Heart left ventricle (tissue), 16 donors: ENCODE results near the gene TRDN. TPM values are rescaled to one million over a fixed set of nuclear protein-coding genes. Genes with fewer than 3 reads are reported as not detected.

ENCODE experiments used
- ATAC-seq, 4 donors: fragments of 200-7000 bp; cut with Tn5 transposase; one replicate each; pipeline ENCODE4 v1.9.1; 2020 to 2022; ENCODE audit warnings: moderate library complexity in 4 of 4, mild to moderate bottlenecking in 3 of 4, moderate number of reproducible peaks in 1 of 4
- DNase-seq, 5 donors: peaks; one replicate each; pipeline ENCODE4 v3.0.0-alpha.2; 2020
- H3K27ac ChIP-seq, 12 donors: fragments of 200-600 bp; sonication (generic) in 4 of 12; one replicate each; pipeline versions ENCODE4 v1.5.0 to v1.8.0; 2016 to 2022; ENCODE audit warnings: mild to moderate bottlenecking in 2 of 12
- H3K27me3 ChIP-seq, 9 donors: fragments of 200-600 bp; sonication (generic) in 2 of 9; one replicate each; pipeline versions ENCODE4 v1.5.1 to v1.8.0; 2016 to 2022; ENCODE audit warnings: mild to moderate bottlenecking in 3 of 9
- H3K36me3 ChIP-seq, 9 donors: fragments of 200-600 bp; sonication (generic) in 2 of 9; one replicate each; pipeline versions ENCODE4 v1.5.0 to v1.8.0; 2018 to 2022; ENCODE audit warnings: mild to moderate bottlenecking in 2 of 9
- H3K4me1 ChIP-seq, 12 donors: fragments of 200-600 bp; sonication (generic) in 4 of 12; one replicate each; pipeline versions ENCODE4 v1.5.0 to v1.8.0; 2016 to 2022; ENCODE audit warnings: mild to moderate bottlenecking in 3 of 12
- H3K4me3 ChIP-seq, 12 donors: fragments of 200-600 bp; sonication (generic) in 4 of 12; one replicate each; pipeline versions ENCODE4 v1.5.0 to v1.8.0; 2017 to 2022; ENCODE audit warnings: mild to moderate bottlenecking in 9 of 12, moderate library complexity in 4 of 12
- H3K9me3 ChIP-seq, 12 donors: fragments of 200-600 bp; sonication (generic) in 4 of 12; one replicate each; pipeline versions ENCODE4 v1.5.0 to v1.8.0; 2016 to 2022; ENCODE audit warnings: mild to moderate bottlenecking in 1 of 12
- CTCF ChIP-seq, 12 donors: fragments of 200-600 bp; sonication (generic) in 4 of 12; IDR thresholded peaks; one replicate each; pipeline versions ENCODE4 v1.5.0 to v1.8.0; 2018 to 2022; ENCODE audit warnings: antibody characterized with exemption in 12 of 12, mild to moderate bottlenecking in 5 of 12
- POLR2A ChIP-seq, 2 donors: fragments of 450-650 bp; IDR thresholded peaks; one replicate each; pipeline ENCODE4 v1.6.1; 2017; ENCODE audit warnings: antibody characterized with exemption in 2 of 2, mild to moderate bottlenecking in 2 of 2, moderate library complexity in 2 of 2
- WGBS, 4 donors: extraction: QIAGEN DNeasy Blood & Tissue Kit in 2 of 4; methylation state at CpG; one replicate each; pipeline versions ENCODE4 v1.1.5 to v1.1.7; 2013 to 2018; 5-methylcytosine and 5-hydroxymethylcytosine counted together
- intact Hi-C, 10 donors: fragments of 100-400 bp; cut with DNase I; formaldehyde crosslinking; loops; one replicate each; pipeline versions ENCODE4 v1.11.1 to v1.14.2; 2022
- polyA plus RNA-seq, 2 donors: library from polyadenylated mRNA; stranded (reverse); fragments of 200-250 nt; gene quantifications; one replicate each; pipeline ENCODE4 v1.2.3, GENCODE V29; 2013
- total RNA-seq, 9 donors: library from RNA; depleted of rRNA in 2 of 9; stranded (reverse); fragments of >200 nt in 2 of 9; fragmentation: NEBNext Ultra II Directional in 3 of 9; extraction: Animal tissue kit (Norgen Biotek cat#: 25700) in 3 of 9; gene quantifications; one replicate each; pipeline versions ENCODE4 v1.1.0 to v1.2.4, GENCODE V29; 2016 to 2023
- donor health status: ischemic (EF 13 %, LVEDD 7.1; RV severe dilation, severe dysfunction).
- donor health status: healthy with polysubstance abuse.
- donor health status: DM: no; HTN: yes; CAD: no.
- donor health status: DM: no; HTN: no; CAD: no.
- donor health status: ischemic (EF 25% LVEDD 6.9; RV normal size, moderate dysfunction).
- donor health status: ischemic (EF 25% LVEDD 5.7; RV mildly dilated, moderate dysfunction).
- donor health status: healthy.
- donor health status: DM: yes; HTN: yes; CAD: no.
- donor health status: ischemic (EF 35%, LVEDD 5.7; RV mildly dilated, moderate dysfunction).
- donor health status: nonischemic (EF 11% LVEDD 7.7; RV severe dilation, severe dysfunction).
- donor health status: DM: yes; HTN: yes; CAD: no.
- donor health status: PGD.
- donor health status: ischemic (EF 29% LVEDD 5.4; RV normal size, mild dysfunction).
- donor health status: nonischemic (EF 23%, LVEDD 6.1; RV moderate dilation, normal function).

TRDN gene
- total and polyA plus RNA-seq, 11 donors = 39.0 to 577 (median 381) TPM

- intact Hi-C loops = loop anchor here in 6 of 10 donors (1.0 to 10.0 kb wide), 5 partner anchors 68 to 130 kb away; no protein-coding TSS in a partner anchor
- Histone ChIP-seq H3K4me3 (peak overlapping the region; percentile 1 to 70 (median 54)), H3K27ac (peak overlapping the region; percentile 36 to 97 (median 88)), H3K36me3 (no peaks in the 10 kb centered on the region), H3K4me1 (peaks cover 0 to 20% (median 3%) of the 10 kb centered on the region in 12 donors), H3K9me3 (no peaks in the 10 kb centered on the region), H3K27me3 (no peaks in the 10 kb centered on the region)
- TF ChIP-seq CTCF (IDR thresholded peaks at IDR 0.05) = no peak
- no peak for TF ChIP-seq POLR2A (IDR thresholded peaks at IDR 0.05)
- DNase-seq (no peak), ATAC-seq (no peak)
- WGBS, 4 donors = 17 to 24% (median 22%) methylated on average over 1 of the region's 1 CpG
These were observed 1.6 kb downstream of the TRDN start for GRCh38 chr6:123635144-123635543.

GRCh38 chr6:123632641-123633040 is 4.1 kb downstream of the TRDN start:
- WGBS, 4 donors = 48 to 64% (median 63%) methylated on average over 4 of the region's 4 CpGs
- intact Hi-C loops = loop anchor here in 4 of 10 donors (10.0 kb wide), 2 partner anchors 118 to 128 kb away; no protein-coding TSS in a partner anchor
- no peaks in the 10 kb centered on the region for H3K9me3 ChIP-seq
- H3K36me3 ChIP-seq = no peaks in the 10 kb centered on the region
- TF ChIP-seq POLR2A (IDR thresholded peaks at IDR 0.05) (no peak), CTCF (IDR thresholded peaks at IDR 0.05) (no peak)
- DNase-seq (no peak), ATAC-seq (no peak)
- H3K27me3 ChIP-seq = no peaks in the 10 kb centered on the region
- peaks cover 0 to 12% (median under 1%) of the 10 kb centered on the region in 12 donors for H3K4me1 ChIP-seq
- H3K27ac ChIP-seq = peak overlapping the region in 7 of 12 donors; percentile 16 to 97 (median 89)
- peak overlapping the region in 8 of 12 donors; percentile 28 to 70 (median 56) for H3K4me3 ChIP-seq

GRCh38 chr6:123629258-123629941 is 7.3 kb downstream of the TRDN start:
- no peaks in the 10 kb centered on the region for H3K9me3 ChIP-seq
- H3K36me3 ChIP-seq = no peaks in the 10 kb centered on the region
- H3K4me3 ChIP-seq = peak overlapping the region in 5 of 12 donors; percentile 3 to 24 (median 9)
- ATAC-seq (peak in 3 of 4 donors; percentile 38 to 51 (median 38)), DNase-seq (no peak)
- H3K27ac ChIP-seq = peak overlapping the region in 9 of 12 donors; percentile 21 to 62 (median 47)
- TF ChIP-seq POLR2A (IDR thresholded peaks at IDR 0.05) = no peak
- TF ChIP-seq CTCF (IDR thresholded peaks at IDR 0.05) = no peak
- H3K4me1 ChIP-seq = peaks cover 0 to 19% (median 0%) of the 10 kb centered on the region in 12 donors
- intact Hi-C loops = loop anchor here in 1 of 10 donors (10.0 kb wide), 1 partner anchor 195 kb away; no protein-coding TSS in a partner anchor
- 30 to 36% (median 31%) methylated on average over 3 of the region's 3 CpGs for WGBS, 4 donors
- no peaks in the 10 kb centered on the region for H3K27me3 ChIP-seq

GRCh38 chr6:123625696-123626095 is 11.1 kb downstream of the TRDN start:
- no peaks in the 10 kb centered on the region for H3K36me3 ChIP-seq
- H3K4me3 ChIP-seq = no peak overlapping the region
- H3K9me3 ChIP-seq = no peaks in the 10 kb centered on the region
- peaks cover 0 to 24% (median 0%) of the 10 kb centered on the region in 12 donors for H3K4me1 ChIP-seq
- 59 to 76% (median 75%) methylated on average over 1 of the region's 1 CpG for WGBS, 4 donors
- no peak overlapping the region for H3K27ac ChIP-seq
- no peak for DNase-seq
- intact Hi-C loops = loop anchor here in 1 of 10 donors (10.0 kb wide), 1 partner anchor 191 kb away; no protein-coding TSS in a partner anchor
- ATAC-seq = no peak
- no peaks in the 10 kb centered on the region for H3K27me3 ChIP-seq
- TF ChIP-seq POLR2A (IDR thresholded peaks at IDR 0.05) (no peak), CTCF (IDR thresholded peaks at IDR 0.05) (no peak)
